OCI-LY3 (cell line): ENCODE results near the gene ARID3B.

Source experiments
- H2AFZ ChIP-seq: fragments of 200-600, 300-600 bp; shearing (Covaris generic); 2 replicates; pipeline ENCODE4 v1.6.0; 2014; ENCODE audit warnings: antibody characterized with exemption, low read depth, low read length
- H3K27ac ChIP-seq: fragments of 200-600, 300-600 bp; sonication (generic); 2 replicates; pipeline ENCODE4 v1.5.1; 2014; ENCODE audit warnings: mild to moderate bottlenecking, low read length, moderate library complexity, mixed read lengths
- H3K27me3 ChIP-seq: fragments of 200-600, 300-600 bp; sonication (generic); 2 replicates; pipeline ENCODE4 v1.6.1; 2014; ENCODE audit warnings: low read depth, low read length, mixed read lengths
- H3K36me3 ChIP-seq: fragments of 200-600, 300-600 bp; sonication (generic); replicated peaks from 2 replicates; pipeline ENCODE3; 2014; ENCODE audit warnings: low read depth, low read length, mixed read lengths
- H3K4me1 ChIP-seq: fragments of 300-600, 200-600 bp; sonication (generic); 2 replicates; pipeline ENCODE4 v1.6.1; 2014; ENCODE audit warnings: low read length, mixed read lengths
- H3K4me2 ChIP-seq: fragments of 200-600, 300-600 bp; sonication (generic); 2 replicates; pipeline ENCODE4 v1.6.1; 2014; ENCODE audit warnings: low read length, mixed read lengths
- H3K4me3 ChIP-seq: fragments of 300-600, 200-600 bp; sonication (generic); 2 replicates; pipeline ENCODE4 v1.5.1; 2014; ENCODE audit warnings: antibody characterized with exemption, mild to moderate bottlenecking, low read length, moderate library complexity
- H3K79me2 ChIP-seq: fragments of 300-600, 200-600 bp; shearing (Covaris generic); 2 replicates; pipeline ENCODE4 v1.6.1; 2014; ENCODE audit warnings: mild to moderate bottlenecking, low read length, mixed read lengths
- H3K9ac ChIP-seq: fragments of 300-600, 200-600 bp; shearing (Covaris generic); 2 replicates; pipeline ENCODE4 v1.6.0; 2014; ENCODE audit warnings: mild to moderate bottlenecking, low read length, moderate library complexity
- H3K9me3 ChIP-seq: fragments of 200-600, 300-600 bp; shearing (Covaris generic); 2 replicates; pipeline ENCODE4 v1.6.1; 2014; ENCODE audit warnings: low read length, mixed read lengths; ENCODE audit not compliant: insufficient read depth
- H4K20me1 ChIP-seq: fragments of 200-600, 300-600 bp; sonication (generic); 2 replicates; pipeline ENCODE4 v1.6.1; 2016; ENCODE audit warnings: low read length, mixed read lengths; ENCODE audit not compliant: insufficient read depth
- EZH2phosphoT487 ChIP-seq: fragments of 200-600 bp; shearing (Covaris generic); IDR thresholded peaks from 2 replicates; pipeline ENCODE4 v1.6.1; 2018; ENCODE audit warnings: antibody characterized with exemption, mixed run types, low read depth
- TF ChIP-seq, protein P1 (sequence below): fragments of 200-600, 300-600 bp; sonication (generic); IDR thresholded peaks from 2 replicates; pipeline ENCODE4 v1.5.1; 2014; ENCODE audit warnings: antibody characterized with exemption, low read length, low read depth

Gene ARID3B

DNA sequence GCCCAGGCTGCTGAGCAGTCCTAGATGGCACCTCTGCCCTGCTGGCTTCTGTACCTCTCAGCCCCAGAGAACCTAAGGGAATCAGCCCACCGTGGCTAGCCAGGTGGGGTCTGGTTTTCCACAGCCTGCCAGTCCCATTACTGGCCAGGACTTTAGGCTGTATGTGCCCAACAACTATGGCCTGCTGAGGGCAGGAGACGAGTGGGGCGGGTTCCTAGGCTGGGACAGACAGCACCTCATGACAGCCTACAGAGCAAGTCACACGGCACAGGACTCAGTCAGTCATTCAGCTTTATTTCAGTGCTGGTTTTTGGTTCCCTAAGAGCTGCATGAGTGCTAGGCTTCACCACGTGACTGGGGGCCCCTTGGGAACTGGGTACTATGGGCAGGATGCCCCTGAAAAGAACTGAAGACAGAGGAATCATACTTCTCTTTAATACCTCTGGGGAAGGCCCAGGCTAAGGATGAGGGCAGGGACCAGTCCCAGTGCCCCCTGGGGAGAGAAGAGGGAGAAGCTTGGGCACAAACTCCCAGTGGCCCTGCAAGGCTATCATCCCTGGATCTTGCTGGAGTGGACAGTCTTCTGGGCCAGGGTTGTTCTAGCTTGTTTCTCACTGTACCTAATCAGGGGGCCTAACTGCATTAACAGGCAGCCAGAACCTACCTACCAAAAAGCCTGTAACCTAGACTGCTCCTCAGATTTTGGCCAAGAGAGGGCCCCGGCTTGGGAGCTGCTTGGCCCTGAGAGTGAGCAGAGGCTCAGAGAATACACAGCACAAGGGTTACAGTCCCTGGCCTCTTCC, 89.5 kb downstream of the ARID3B start:
- Histone ChIP-seq H2AFZ (no peak overlapping the region), H3K4me1 (peaks cover 66% of the 10 kb centered on the region), H3K9me3 (no peaks in the 10 kb centered on the region), H3K79me2 (peaks cover 18% of the 10 kb centered on the region), H3K27ac (peak overlapping the region; percentile 88), H3K36me3 (peaks cover 83% of the 10 kb centered on the region), H3K4me3 (no peak overlapping the region), H3K4me2 (peak overlapping the region; percentile 34), H3K27me3 (no peaks in the 10 kb centered on the region), H3K9ac (peak overlapping the region; percentile 38), H4K20me1 (peaks cover 33% of the 10 kb centered on the region)
- TF ChIP-seq EZH2phosphoT487: no peak
- TF ChIP-seq, protein P1, sequence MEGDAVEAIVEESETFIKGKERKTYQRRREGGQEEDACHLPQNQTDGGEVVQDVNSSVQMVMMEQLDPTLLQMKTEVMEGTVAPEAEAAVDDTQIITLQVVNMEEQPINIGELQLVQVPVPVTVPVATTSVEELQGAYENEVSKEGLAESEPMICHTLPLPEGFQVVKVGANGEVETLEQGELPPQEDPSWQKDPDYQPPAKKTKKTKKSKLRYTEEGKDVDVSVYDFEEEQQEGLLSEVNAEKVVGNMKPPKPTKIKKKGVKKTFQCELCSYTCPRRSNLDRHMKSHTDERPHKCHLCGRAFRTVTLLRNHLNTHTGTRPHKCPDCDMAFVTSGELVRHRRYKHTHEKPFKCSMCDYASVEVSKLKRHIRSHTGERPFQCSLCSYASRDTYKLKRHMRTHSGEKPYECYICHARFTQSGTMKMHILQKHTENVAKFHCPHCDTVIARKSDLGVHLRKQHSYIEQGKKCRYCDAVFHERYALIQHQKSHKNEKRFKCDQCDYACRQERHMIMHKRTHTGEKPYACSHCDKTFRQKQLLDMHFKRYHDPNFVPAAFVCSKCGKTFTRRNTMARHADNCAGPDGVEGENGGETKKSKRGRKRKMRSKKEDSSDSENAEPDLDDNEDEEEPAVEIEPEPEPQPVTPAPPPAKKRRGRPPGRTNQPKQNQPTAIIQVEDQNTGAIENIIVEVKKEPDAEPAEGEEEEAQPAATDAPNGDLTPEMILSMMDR: no peak

DNA sequence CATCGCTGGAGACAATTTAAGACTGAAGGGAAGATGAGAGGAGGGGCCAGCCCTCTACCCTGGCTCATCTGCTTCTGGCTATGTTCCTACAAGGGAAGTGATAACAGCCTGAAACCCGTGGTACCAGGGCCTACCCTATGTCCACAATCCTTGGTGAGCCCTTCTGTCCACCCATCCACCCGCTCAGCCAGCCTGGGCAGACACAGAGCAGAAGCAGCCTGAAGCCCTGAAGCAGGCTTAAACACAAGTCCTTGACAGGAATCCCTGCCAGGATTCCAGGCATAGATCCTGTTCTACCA, 90.0 kb downstream of the ARID3B start:
- no peak overlapping the region for H2AFZ ChIP-seq
- no peak overlapping the region for H3K4me3 ChIP-seq
- peaks cover 18% of the 10 kb centered on the region for H3K79me2 ChIP-seq
- no peaks in the 10 kb centered on the region for H3K27me3 ChIP-seq
- peak overlapping the region; percentile 20; the same call in 1 of the 2 replicates for H3K9ac ChIP-seq
- peaks cover 62% of the 10 kb centered on the region for H3K4me1 ChIP-seq
- H3K9me3 ChIP-seq: no peaks in the 10 kb centered on the region
- peak overlapping the region; percentile 8; the same call in 1 of the 2 replicates for H3K4me2 ChIP-seq
- H3K36me3 ChIP-seq: peaks cover 83% of the 10 kb centered on the region
- peak overlapping the region; percentile 88 for H3K27ac ChIP-seq
- TF ChIP-seq, protein P1: no peak
- no peak for TF ChIP-seq EZH2phosphoT487
- peaks cover 35% of the 10 kb centered on the region for H4K20me1 ChIP-seq

DNA sequence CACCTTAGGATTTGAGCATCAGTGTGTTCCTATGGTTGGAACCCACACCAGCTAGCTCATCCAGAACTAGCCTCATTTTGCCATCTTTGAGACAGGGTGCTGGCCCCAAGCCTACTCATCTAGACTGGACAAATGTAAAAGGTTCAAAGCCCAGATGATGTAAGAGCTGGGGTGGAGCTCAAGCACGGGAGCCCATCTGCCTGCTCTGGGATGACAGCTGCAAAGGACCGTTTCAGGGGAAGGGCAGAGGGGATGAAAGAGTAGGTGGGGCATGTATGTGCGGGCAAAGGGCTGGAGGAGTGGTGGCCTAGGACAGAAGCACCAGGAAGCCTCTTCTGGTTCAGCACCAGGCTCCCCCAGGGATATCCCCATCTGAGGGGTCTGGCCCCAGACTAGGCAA, 90.4 kb downstream of the ARID3B start:
- H3K4me2 ChIP-seq: no peak overlapping the region
- H2AFZ ChIP-seq: no peak overlapping the region
- H3K27me3 ChIP-seq: no peaks in the 10 kb centered on the region
- peaks cover 58% of the 10 kb centered on the region for H3K4me1 ChIP-seq
- peaks cover 35% of the 10 kb centered on the region for H4K20me1 ChIP-seq
- H3K9ac ChIP-seq: no peak overlapping the region
- peaks cover 83% of the 10 kb centered on the region for H3K36me3 ChIP-seq
- H3K4me3 ChIP-seq: no peak overlapping the region
- peak overlapping the region; percentile 88 for H3K27ac ChIP-seq
- H3K9me3 ChIP-seq: no peaks in the 10 kb centered on the region
- TF ChIP-seq EZH2phosphoT487: no peak
- TF ChIP-seq, protein P1: no peak
- H3K79me2 ChIP-seq: peaks cover 18% of the 10 kb centered on the region

DNA sequence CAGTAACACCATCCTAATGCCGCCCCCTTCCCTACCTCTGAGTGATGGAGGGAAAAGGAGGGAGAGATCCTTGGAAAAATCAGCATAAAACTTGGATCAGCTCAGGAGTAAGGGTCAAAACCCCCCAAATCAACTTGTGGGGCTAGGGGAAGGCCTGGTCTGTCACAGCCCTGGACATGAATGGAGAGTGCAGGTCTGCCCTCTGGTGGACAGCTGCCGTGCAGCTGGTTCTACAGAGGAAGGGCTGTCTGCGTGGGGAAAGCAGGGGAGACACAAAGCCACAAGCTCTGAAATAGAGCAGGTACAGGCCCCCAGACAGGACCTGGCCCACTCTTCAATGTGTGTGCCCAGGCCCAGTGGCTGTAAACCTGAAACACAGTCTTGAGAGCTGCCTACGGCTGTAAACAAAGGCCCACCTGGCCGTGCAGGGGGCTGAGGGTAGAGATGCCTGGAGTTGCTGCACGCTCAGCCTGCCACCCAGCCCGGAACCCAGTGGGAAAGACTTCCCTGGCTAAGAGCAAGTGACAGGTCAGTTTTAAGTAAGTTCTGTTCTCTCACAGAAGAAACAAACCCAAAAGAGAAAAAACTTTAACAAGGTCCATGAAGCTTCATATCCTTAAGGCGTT, 91.0 kb downstream of the ARID3B start:
- no peak overlapping the region for H3K9ac ChIP-seq
- peaks cover 85% of the 10 kb centered on the region for H3K36me3 ChIP-seq
- no peak for TF ChIP-seq EZH2phosphoT487
- TF ChIP-seq, protein P1: peak; percentile 97
- H3K27ac ChIP-seq: peak overlapping the region; percentile 88; the same call in 1 of the 2 replicates
- peaks cover 35% of the 10 kb centered on the region for H4K20me1 ChIP-seq
- peaks cover 52% of the 10 kb centered on the region for H3K4me1 ChIP-seq
- peaks cover 18% of the 10 kb centered on the region for H3K79me2 ChIP-seq
- no peak overlapping the region for H3K4me2 ChIP-seq
- H3K27me3 ChIP-seq: no peaks in the 10 kb centered on the region
- no peaks in the 10 kb centered on the region for H3K9me3 ChIP-seq
- H3K4me3 ChIP-seq: no peak overlapping the region
- no peak overlapping the region for H2AFZ ChIP-seq
